Activated T-helper 9 cell treated with anti-CD3 and anti-CD28 coated beads, Interleukin-2, amount 50 U/mL, for 16 hours (primary cell): ENCODE data around the gene TBCCD1.
"Not testable (repeated sequence)": the region's sequence is repeated elsewhere in the genome, so short reads cannot be mapped to it uniquely, and the experiment has no call there.

Experiments used
- DNase-seq: peaks from one replicate; pipeline ENCODE4 v3.0.0-alpha.2; 2020; ENCODE audit warnings: low read depth

The TBCCD1 gene

DNA sequence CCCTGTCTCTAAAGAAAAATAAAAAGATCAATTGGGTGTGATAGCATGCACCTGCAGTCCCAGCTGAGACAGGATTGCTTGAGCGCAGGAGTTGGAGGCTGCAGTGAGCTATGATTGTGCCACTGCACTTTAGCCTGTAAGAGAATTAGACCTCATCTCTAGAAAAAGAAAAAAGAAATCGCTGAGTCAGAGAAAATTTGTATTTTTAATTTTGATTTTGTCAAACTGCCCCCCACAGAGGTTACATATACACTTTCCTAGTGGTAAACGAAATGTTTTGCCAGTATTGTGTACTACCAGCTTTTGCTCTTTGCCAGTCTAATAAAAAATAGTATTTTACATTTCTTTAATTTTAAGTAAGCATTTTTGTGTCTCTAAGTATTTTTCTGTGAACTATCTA lies 17.6 kb downstream of the TBCCD1 start:
- no peak for DNase-seq

DNA sequence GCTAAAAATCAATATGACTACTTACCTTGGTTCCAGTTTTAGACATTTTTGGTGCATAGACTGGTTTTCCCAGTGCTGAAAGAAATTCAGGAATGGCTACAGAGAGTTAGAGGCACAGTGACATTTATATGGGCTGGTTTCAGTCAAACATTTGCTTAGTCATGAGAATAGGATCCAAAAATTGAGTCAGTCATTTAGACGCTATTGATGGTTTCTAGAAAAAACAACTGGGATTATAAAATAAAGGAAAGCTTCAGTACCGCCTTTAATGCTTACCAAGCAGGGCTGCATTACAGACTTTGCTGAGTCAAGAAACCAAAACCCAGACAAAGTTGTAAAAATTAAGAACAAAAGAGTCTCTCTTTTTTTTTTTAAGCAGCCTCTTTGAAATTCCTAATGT lies 22.9 kb downstream of the TBCCD1 start, which contains the start of gene CRYGS:
Gene CRYGS (minus strand): TSS at position 100 of the 400 bp plus-strand sequence. CDS start 54 bp downstream, at position 46.
- DNase-seq, result no peak

DNA sequence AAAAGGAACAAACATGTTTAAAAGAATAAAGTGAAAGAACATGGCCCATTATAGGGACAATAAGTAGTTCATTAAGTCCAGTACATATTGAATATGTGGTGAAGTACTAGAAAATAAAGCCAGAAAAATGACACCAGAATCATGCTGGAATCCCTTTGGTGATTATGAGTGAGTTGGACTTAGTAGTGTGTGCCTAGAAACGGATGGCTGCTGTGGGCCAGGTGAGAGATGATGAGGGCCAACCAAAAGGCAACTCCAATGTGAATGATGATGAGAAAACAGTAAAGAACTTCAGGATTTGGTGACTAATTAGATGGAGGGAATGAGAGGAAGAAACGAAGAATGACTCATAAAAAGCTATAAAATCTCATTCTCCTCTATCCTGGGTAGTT lies 26.3 kb downstream of the TBCCD1 start:
- DNase-seq, result no peak

DNA sequence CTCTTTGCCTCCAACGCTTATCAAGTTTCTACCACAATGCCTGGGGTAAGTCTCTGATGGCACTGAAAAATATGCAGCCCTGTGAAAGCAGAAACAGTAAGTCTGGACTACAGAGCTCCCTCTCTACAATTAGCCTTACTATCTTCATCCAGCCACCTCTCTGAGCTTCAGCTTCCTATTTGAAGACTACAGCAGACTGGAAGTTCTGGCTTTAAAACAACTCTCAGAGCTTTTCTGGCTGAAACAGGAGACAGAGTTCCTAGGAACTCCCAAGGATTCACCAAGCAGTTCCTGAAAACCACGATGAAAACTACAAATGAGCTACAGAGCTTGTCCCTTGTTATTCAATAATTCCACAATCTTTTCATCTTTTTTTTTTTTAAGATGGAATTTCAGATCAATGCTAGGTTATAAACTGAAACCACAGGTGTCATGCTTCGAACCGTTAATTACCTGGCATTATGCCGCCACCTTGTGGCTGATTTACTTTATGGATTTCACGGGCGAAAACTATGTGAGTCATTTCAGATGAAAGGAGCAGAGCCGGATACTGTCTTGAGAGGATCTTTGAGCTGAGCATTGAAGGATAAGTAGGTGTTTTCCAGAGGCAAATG lies 26.8 kb downstream of the TBCCD1 start:
- peak; percentile 69 for DNase-seq

DNA sequence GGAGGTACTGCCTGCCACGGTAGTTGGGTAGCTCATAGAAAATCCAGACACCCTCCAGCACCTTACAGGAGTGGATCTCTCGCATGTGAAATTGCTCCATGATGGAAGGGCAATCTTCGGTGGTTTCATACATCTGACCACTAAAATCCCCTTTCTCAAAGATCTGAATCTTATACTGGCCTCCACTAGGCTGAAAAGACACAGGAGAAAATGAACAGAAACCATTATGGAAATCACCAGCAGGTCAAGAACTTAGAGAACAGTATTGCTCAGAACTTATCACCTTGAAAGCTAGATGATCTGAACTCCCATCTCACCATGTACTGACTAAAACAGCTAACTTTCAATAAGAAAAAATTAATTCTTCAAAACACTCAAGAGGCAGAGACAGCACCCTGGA lies 28.4 kb downstream of the TBCCD1 start:
- DNase-seq, result no peak

DNA sequence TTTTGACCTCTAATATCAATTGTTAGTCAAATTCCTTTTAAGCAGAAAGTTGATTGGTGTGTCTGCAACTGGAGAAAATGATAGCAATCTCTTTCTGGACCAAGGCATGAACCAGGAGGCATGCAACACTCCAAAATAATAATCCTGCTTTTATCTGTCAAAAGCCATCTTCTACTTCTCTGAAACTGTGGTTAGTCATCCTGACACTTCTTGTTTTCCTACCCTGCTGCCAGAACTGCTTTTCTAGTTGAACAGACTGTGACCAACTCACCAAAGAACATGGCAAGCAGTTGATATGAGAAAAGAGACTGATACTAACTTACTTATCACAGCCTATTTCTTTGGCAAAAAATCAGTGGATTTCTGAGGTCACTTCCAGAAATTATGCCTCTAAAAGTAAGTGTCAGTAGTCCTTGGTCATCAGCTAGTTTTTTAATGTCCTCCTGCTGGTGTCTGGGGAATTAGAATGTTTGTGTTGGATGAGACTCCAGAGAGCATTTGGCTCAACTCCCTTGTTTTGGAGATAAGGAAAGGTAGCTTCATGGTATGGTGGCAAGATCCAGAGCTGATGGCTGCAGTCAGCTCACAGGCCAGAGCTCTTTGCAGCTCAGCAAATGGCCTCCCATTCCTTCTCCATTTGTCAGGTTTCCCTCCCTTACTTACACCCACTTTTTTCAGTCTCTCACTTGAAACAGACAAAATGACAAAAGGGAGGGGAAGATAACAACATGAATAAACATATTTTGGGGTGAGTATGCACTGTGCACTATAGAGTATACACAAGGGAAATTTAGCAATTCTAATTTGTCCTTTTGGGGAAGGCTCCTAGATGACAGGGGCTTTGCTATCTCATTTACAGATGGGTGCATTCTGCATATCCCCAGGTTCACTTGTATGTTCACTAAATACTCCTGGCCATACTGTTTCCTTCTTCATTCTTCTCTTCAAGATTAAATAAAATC lies 30.0 kb downstream of the TBCCD1 start:
- DNase-seq, result no peak

DNA sequence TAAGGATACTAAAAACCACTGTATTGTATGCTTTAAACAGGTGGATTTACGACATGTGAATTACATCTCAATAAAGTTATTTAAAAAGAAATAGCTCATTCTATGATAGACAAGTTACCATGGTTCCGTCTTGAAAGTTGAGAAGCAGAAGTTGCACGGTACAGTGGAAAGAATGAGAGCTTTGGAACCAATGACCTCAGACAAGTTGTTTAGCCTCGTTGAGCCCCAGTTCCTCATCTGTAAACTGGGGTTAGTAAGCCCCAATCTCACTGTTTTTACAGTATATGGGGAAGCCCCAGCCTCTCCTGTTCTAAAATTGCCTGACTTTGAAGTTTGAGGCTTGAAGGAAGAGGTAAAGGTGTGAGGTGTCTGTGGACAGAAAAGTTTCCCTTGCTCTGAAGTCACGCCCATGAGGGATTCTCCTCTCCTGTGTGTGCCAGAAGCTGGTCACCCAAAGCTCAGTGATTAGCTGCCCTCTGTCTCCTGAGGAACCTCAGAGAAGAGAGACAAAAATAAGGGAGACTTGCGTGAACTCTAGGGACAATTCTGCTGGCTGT lies 32.9 kb downstream of the TBCCD1 start:
- peak; percentile 17 for DNase-seq

DNA sequence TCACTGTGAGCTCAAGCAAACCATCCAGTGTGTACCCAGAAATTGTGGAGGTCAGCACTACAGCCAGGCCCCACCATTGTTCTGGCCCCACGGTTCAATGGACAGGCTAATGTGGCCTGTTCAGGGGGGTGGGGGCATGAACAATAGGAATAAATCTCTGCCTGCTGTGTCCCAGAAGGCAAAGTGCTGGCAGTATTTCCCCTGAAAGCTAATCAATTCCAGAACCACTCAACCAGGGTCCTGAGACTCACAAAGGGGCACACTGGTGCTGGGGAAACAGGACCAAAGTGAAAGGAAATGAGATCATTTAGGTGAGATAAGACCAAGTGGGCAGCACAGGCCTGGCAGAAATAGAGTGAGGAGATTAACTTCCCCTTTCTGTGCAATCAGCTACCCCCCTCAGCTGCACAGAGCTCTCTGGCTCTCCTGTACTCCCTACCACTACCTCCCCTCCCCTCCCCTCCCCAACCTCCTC lies 34.5 kb downstream of the TBCCD1 start:
- no peak for DNase-seq

DNA sequence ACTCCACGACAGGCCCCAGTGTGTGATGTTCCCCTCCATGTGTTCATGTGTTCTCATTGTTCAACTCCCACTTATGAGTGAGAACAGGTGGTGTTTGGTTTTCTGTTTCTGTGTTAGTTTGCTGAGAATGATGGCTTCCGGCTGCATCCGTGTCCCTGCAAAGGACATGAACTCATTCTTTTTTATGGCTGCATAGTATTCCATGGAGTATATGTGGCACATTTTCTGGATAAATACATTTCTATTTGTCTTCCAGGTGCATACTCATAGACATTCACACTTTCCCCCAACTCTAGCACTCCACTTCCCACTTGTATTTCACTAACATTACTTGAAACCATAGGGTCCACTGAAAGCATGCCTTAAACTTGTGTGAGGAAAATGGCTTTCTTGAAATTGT lies 35.4 kb downstream of the TBCCD1 start:
- not testable (repeated sequence) for DNase-seq

DNA sequence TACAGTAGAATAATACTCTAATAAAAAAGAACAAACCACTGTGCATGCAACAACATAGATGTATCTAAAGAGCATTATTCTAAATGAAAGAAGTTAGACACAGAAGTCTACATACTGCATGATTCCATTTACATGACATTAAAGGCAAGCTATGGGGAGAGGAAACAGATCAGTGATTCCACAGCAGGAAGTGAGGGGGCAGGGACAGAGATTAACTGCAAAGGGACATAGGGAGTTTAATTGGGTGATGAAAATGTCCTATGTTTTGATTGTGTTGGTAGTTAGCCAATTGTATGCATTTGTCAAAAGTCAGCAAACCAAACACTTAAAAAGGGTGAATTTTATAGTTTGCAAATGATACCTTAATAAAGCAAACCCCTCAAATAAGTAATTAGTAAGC lies 36.7 kb downstream of the TBCCD1 start:
- no peak for DNase-seq

DNA sequence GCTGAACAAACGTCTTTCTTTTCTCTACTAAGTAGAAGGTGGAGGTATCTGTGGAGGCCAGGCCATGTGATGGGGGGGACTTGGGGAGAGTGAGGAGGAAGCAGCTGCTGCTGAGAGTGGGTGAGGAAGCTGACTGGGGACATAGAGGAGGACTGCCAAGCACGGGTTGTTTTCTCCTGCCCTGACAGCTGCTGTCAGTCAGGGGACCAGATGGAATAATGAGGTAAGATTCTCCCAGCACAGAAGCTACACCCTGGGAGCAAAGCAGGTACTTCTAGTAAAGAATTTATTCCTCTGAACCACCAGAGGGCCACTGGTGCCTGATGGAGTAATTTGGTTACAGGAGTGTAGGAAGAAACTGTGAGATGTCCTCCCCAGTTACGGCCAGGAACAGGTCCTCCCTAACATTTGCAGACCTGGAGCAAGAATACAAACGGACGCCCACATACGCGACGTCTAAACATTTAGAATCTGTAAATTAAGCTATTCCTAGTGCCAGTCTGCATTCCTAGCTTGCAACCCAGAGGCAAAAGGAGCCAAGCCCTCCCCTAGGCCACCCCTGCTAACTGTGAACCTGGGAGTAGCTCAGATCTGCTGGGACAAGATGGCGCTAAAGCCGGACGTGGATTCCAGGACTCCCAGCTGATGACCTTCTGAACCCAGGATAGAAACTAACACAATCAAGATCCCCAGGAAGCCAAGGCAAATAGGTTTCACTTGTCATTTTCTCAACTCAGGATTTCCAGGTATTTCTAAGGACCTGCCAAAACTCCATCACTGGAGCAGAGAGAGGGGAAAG lies 37.7 kb downstream of the TBCCD1 start:
- DNase-seq, result no peak

DNA sequence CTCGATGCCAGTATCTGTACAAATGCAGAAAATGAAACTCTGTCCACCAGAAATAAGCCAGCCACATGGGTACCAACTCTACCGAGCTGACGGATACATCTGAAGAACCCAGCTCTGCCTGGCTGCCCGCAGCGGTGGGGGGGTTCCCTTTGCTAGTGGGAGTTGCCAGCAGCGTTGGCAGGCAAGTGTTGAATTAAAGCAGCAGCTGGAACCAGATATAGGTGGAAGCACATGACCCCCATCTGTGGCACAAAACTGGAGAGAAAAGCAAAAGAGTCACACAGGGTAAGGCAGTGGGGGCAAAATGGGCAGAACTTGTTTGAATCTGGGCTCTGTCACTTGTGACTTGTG lies 40.9 kb downstream of the TBCCD1 start:
- no peak for DNase-seq

DNA sequence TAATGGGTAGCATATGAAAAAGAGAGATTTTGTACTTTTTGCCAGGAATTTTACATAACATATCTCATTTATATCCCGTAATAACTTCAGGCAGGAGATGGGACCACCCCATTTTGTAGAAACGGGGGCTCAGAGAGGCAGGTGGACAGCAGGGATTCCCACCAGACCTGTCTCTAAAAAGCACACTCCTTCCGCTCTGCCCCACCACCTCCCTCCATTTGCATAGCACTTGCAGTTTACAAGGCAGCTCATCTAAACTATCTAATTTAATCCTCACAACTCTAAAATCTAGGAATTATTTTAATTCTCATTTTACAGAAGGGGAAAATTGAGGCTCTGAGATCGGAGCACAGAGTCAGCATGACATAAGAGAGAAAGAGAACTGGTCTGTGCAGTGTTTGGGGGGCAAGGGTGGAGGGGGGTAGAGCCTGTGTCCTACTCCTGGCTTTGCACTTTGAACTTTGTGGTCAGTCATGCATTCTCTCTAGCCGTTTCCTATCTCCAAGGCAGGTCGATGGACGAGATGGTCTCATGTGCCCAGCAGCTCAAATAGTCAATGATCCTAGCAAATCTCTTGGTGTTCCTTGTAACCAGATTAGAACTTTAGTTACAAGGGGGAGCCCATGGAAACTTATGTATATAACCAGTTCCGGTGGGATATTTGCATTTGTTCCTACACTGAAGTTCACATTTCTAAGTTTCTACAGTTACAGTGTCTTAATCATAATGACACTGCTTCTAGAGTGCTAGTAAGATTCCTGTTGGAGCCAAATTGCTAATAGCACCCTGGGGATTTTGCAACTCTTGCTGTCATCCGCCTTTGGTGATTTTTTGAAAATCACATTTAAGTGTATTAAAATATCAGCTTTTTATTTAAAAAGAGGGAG lies 41.5 kb downstream of the TBCCD1 start:
- no peak for DNase-seq

DNA sequence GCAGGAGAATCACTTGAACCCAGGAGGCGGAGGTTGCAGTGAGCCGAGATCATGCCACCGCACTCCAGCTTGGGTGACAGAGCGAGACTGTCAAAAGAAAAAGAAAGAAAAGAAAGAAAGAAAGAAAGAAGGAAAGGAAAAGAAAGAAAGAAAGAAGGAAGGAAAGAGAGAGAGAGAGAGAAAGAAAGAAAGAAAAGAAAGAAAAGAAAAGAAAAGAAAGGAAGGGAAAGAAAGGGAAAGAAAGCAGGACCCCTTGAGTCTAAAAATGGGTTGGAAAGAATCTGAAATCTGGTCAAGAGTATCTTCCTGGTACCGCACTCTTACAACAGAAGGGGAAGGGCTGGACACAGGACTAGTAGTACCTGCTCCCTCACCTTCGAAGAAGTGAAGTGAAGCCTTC lies 42.5 kb downstream of the TBCCD1 start:
- DNase-seq, result no peak

DNA sequence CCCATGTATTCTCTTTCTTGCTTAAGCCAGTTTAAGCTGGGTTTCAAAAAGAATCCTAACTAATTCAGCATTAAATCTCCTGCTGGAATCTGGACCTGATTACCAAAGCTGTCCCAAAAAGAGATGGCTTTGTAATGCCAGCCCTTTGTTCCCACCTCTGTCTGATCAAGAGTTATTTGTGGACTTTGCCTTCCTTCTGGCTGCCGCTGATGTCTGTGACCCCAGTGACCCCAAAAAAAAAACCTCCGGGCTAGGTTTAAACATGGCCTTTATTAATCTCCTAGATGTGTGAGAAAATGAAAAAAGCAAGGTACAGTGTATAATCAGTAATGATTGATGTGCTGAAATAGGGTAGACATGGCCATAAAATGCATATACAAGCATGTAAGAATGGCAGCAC lies 43.7 kb downstream of the TBCCD1 start:
- no peak for DNase-seq

DNA sequence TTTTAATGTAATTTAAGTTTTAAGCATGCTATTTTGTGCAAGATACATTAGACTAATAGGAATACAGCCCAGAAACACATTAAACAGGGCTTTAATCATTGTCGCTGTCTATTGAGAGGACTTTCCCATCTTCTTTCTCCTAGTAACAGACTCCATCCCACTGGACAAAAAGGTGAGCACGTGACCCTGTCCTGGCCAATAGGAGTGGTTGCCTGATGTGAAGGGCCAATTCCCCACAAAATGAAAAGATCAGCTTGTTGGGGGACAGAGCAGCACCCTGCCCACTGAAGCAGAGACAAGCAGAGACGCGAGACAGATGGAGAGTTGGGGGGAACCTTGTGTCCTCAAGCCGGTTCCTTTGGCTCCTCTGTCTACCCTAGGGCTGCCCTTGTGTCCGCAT lies 44.1 kb downstream of the TBCCD1 start:
- no peak for DNase-seq

DNA sequence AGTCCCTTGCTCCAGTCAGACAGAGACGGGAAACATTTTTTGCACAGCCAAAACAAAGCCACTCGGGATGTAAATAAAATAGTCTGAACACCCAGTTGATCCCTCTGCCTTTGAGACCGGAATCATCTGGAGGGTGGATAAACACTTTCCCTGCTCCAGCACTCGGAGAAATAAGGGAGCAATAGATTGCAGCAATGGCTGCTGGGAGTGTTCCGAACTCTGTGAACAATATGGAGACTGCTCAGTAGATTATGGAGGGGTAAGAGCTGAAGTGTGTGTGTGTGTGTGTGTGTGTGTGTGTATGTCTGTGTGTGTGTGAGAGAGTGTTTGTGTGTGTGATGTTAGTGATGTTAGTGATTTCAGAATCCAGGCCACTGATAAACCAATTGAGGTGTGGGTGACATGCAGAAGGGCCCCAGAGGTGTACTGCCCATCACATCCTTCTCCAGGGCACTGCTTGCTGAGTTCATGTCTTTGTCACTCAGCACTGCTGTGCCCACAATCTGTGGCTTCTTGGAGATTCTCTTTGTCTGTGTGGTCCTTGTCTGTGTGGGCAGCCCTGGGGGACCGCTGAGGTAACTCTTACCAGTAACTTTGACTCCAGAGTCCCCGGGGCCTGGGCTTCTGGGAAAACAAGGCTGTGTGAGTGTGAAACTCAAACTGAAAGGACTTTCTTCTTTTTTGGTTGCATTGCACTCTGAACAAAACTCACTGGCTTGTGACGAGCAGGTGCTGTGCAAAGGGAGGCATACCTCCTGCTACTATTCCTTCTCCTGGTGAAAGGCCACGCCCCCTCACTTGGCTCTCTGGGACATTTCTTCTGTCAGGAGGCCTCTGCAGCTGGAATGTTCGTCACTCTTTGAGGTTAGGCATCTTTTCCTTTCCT lies 45.9 kb downstream of the TBCCD1 start:
- DNase-seq, result no peak

DNA sequence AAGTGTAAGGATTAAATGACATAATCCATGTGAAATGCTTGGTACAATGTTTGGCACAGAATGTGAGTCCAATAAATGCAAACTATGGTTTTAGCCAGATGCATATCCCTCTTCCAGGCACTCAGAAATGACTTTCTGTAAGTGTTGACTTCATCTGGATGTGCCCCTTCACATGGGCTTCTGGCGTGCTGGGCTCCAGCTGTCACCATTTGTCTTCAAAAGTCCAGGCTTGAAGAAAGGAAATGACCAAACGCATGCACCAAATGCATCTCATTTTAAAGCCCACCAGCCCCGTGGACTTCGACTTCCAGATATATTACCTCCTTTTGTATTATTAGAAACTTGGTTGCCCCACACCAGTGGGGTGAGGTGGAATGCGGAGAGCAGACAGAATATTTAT lies 46.7 kb downstream of the TBCCD1 start:
- DNase-seq, result no peak

DNA sequence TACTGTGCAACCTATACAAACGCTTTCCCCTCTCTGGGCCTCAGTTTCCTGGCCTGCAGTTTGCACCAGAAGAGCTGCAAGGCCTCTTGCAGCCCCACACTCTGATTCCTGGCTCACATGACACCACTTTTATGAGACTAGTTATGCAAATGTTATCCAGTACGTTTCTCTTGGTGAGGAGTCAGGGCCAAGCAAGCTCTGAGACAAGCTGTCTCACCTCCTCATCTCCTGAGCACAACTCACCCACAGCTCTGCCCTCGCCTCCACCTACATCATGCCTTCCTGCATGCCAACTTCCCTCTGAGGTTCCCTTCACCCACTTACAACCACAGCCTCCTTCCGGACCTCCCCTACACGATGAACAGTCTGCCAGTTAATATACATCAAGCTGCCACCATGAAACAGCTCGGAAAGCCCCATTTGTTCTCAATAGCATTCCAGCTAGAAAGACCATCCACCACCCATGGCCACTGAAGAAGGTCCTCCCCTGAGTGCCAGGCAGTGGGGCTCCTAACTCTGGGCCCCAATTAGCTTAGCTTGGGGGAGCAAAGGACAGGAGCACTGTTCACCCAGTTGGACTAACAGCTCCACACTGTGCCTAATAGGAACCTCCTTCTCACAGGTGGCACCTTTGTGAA lies 48.0 kb downstream of the TBCCD1 start:
- peak; percentile 49 for DNase-seq

DNA sequence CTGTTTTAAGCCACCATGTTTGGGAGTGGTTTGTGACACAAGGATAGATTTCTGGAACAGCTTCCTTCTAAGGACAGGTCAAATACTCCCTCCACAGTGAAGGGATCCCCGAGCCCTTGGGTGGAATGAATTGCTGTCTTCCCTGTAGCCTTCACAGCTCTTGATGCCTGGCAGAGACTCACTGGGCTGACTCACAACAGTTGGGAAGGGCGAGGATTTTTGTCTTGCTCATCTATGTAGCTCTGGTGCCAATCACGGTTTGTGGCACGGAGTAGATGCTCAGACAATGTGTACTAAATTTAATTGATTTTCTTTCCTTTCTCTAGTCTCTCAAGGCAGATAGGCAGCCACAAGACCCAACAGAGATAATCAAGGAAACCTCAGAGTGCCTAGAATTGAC lies 49.9 kb downstream of the TBCCD1 start:
- no peak for DNase-seq
